Progenitor cell of endocrine pancreas (in vitro differentiated cells): ENCODE measurements around the gene PTGDS. TPM values are rescaled to one million over a fixed set of nuclear protein-coding genes. Genes with fewer than 3 reads are reported as not detected.
A peak's percentile ranks its signal among the peaks of the same experiment; 100 is the strongest.

ENCODE experiments used
- DNase-seq: peaks from one replicate; pipeline ENCODE4 v3.0.0; 2021; ENCODE audit warnings: low spot score; ENCODE audit not compliant: unreplicated experiment
- H3K27ac Mint-ChIP-seq: 2 replicates; pipeline ENCODE4 v1.8.0; 2021; ENCODE audit warnings: mild to moderate bottlenecking, moderate library complexity, mixed read lengths
- H3K27me3 Mint-ChIP-seq: 2 replicates; pipeline ENCODE4 v1.8.0; 2021; ENCODE audit warnings: mixed read lengths
- H3K36me3 Mint-ChIP-seq: 2 replicates; pipeline ENCODE4 v1.8.0; 2022; ENCODE audit warnings: mixed read lengths; ENCODE audit not compliant: insufficient read depth
- H3K4me1 Mint-ChIP-seq: 2 replicates; pipeline ENCODE4 v1.8.0; 2021; ENCODE audit warnings: low read depth, mixed read lengths
- H3K4me3 Mint-ChIP-seq: 2 replicates; pipeline ENCODE4 v1.8.0; 2021; ENCODE audit warnings: low read depth, mild to moderate bottlenecking, moderate library complexity, mixed read lengths
- H3K9me3 Mint-ChIP-seq: 2 replicates; pipeline ENCODE4 v1.8.0; 2021; ENCODE audit warnings: low read depth, mixed read lengths
- long read RNA-seq: library from polyadenylated mRNA; unstranded; transcript quantifications from one replicate; pipeline ENCODE4 v2.0.0, GENCODE V29; 2020
- total RNA-seq: library from RNA; stranded (reverse); gene quantifications from 2 replicates; pipeline ENCODE4 v1.2.1, GENCODE V29; 2021
- TF ChIP-seq, protein P1 (sequence below): fragments of 200-600 bp; sonication (generic); IDR thresholded peaks from one replicate; pipeline ENCODE4 v1.5.0; 2021; ENCODE audit warnings: antibody characterized with exemption, mild to moderate bottlenecking; ENCODE audit not compliant: unreplicated experiment

Gene PTGDS
- not detected in 2 replicates for total RNA-seq
- long read RNA-seq: 0 reads

DNA sequence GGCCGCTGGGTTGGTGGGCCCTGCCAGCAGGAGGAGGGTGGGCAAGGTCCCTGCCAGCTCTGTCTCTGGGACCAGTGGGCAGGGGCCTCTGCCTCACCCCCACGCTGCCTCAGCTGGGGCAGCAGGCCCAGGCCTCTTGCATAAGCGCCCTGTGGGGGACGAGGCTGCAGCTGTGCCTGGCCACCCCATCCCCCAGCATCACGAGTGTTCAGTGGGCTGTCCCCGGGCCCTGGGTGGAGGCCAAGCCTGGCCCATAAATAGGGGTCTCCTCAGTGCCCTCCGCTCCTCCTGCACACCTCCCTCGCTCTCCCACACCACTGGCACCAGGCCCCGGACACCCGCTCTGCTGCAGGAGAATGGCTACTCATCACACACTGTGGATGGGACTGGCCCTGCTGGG, at the start of gene PTGDS:
TSS of gene PTGDS (plus strand) at position 282 of the 400 bp plus-strand sequence. CDS start at position 357, 75 bp downstream.
- H3K27me3 Mint-ChIP-seq: peaks cover 20% of the 10 kb centered on the region
- peak within 1 kb of the TSS; percentile 24 for H3K4me3 Mint-ChIP-seq
- TF ChIP-seq, protein P1, sequence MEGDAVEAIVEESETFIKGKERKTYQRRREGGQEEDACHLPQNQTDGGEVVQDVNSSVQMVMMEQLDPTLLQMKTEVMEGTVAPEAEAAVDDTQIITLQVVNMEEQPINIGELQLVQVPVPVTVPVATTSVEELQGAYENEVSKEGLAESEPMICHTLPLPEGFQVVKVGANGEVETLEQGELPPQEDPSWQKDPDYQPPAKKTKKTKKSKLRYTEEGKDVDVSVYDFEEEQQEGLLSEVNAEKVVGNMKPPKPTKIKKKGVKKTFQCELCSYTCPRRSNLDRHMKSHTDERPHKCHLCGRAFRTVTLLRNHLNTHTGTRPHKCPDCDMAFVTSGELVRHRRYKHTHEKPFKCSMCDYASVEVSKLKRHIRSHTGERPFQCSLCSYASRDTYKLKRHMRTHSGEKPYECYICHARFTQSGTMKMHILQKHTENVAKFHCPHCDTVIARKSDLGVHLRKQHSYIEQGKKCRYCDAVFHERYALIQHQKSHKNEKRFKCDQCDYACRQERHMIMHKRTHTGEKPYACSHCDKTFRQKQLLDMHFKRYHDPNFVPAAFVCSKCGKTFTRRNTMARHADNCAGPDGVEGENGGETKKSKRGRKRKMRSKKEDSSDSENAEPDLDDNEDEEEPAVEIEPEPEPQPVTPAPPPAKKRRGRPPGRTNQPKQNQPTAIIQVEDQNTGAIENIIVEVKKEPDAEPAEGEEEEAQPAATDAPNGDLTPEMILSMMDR: no peak
- H3K4me1 Mint-ChIP-seq: no peaks in the 10 kb centered on the region
- DNase-seq: no peak
- H3K9me3 Mint-ChIP-seq: no peaks in the 10 kb centered on the region
- H3K36me3 Mint-ChIP-seq: no peaks in the 10 kb centered on the region
- no peak within 1 kb of the TSS for H3K27ac Mint-ChIP-seq

DNA sequence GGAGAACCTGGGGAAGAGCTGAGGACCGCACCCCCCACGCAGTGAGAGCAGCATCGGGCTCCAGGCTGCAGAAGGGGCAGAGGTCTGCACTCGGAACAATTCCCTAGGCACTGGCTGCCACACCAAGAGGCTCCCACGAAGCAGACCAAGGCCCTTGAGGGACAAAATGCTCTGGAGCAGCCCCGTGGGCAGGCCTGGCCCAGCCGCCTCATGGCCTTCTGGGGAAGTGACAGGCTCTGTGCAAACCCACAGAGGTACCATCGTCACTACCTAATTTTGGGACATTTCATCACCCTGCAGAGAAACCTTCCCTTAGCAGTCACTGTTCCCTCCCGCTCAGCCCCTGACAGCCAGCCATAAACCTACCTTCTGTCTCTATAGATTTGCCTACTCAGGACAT, 48.7 kb upstream of the PTGDS start:
- Mint-ChIP-seq H3K4me3 (no peak overlapping the region), H3K36me3 (peaks cover 9% of the 10 kb centered on the region), H3K27ac (no peak overlapping the region), H3K27me3 (no peaks in the 10 kb centered on the region), H3K4me1 (no peaks in the 10 kb centered on the region), H3K9me3 (no peaks in the 10 kb centered on the region)
- TF ChIP-seq, protein P1: no peak
- no peak for DNase-seq

DNA sequence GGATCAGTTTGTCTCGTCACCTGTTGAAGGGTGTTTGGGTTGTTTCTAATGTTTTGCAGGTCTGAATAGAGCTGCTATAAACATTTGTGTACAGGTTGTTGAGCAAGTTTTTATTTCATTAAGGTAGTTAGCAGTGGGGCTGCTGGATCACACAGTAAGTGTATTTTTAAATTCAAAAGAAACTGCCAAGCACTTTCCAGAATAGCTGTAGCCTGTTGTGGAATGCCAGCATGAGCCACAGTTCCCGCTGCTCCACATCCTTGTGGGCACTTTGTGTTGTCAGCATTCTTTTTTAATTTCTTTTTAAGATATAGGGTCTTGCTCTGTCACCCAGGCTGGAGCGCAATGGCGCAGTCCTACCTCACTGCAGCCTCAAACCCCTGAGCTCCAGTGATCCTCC, 47.3 kb upstream of the PTGDS start:
- TF ChIP-seq, protein P1: no peak
- Mint-ChIP-seq H3K27me3 (no peaks in the 10 kb centered on the region), H3K4me3 (no peak overlapping the region), H3K27ac (no peak overlapping the region), H3K4me1 (no peaks in the 10 kb centered on the region), H3K36me3 (peaks cover 9% of the 10 kb centered on the region), H3K9me3 (no peaks in the 10 kb centered on the region)
- DNase-seq: no peak

DNA sequence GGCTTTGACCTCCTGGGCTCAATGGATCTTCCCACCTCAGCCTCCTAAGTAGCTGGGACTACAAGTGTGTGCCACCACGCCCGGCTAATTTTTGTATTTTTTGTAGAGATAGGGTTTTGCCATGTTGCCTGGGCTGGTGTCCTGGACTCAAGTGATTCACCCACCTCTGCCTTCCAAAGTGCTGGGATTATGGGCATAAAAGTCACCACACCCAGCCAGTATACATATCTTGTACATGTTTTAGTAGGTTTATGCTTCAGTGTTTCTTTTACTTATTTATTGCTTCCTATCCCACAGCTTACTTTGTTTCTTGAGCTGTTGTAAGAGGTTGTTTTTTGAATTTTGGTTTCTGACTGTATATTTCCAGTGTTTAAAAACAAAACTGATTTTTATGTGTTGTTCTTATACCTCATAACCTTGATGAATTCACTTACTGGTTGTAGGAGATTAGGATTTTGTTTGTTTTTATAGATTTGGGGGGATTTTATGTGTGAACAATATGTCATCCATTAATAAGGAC, 45.6 kb upstream of the PTGDS start:
- TF ChIP-seq, protein P1: no peak
- Mint-ChIP-seq H3K36me3 (peaks cover 7% of the 10 kb centered on the region), H3K27ac (no peak overlapping the region), H3K9me3 (no peaks in the 10 kb centered on the region), H3K4me1 (no peaks in the 10 kb centered on the region), H3K27me3 (no peaks in the 10 kb centered on the region), H3K4me3 (no peak overlapping the region)
- no peak for DNase-seq

DNA sequence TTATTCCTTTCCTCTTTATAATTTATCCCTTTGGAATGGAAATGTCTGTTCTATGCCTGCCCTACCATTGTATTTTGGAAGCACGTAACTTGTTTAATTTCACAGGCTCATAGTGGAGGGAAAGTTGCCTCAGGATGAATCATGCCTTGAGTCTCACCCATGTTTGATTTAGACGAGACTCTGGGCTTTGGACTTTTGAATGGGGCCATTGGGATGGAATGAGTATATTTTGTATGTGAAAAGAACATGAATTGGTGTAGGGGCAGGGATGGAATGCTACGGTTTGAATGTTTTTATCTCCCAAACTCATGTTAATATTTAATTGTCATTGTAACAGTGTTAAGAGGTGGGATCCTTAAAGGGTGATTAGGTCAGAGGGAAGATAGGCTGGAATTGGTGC, 43.0 kb upstream of the PTGDS start:
- no peak overlapping the region for H3K4me3 Mint-ChIP-seq
- H3K36me3 Mint-ChIP-seq: peaks cover 9% of the 10 kb centered on the region
- no peaks in the 10 kb centered on the region for H3K4me1 Mint-ChIP-seq

More for the DNA sequence above, 43.0 kb upstream of the PTGDS start:
- no peaks in the 10 kb centered on the region for H3K27me3 Mint-ChIP-seq
- no peaks in the 10 kb centered on the region for H3K9me3 Mint-ChIP-seq
- DNase-seq: no peak
- no peak overlapping the region for H3K27ac Mint-ChIP-seq
- TF ChIP-seq, protein P1: no peak
